DMS114 treated with DMSO at 0.1 percent for 48 hours (cell line): Measurements from ENCODE around the gene PHLDB3.

ENCODE experiments used
- DNase-seq: peaks from one replicate; lab custom pipeline; 2025; ENCODE audit not compliant: unreplicated experiment; lab: John Stamatoyannopoulos, UW

PHLDB3 gene

DNA sequence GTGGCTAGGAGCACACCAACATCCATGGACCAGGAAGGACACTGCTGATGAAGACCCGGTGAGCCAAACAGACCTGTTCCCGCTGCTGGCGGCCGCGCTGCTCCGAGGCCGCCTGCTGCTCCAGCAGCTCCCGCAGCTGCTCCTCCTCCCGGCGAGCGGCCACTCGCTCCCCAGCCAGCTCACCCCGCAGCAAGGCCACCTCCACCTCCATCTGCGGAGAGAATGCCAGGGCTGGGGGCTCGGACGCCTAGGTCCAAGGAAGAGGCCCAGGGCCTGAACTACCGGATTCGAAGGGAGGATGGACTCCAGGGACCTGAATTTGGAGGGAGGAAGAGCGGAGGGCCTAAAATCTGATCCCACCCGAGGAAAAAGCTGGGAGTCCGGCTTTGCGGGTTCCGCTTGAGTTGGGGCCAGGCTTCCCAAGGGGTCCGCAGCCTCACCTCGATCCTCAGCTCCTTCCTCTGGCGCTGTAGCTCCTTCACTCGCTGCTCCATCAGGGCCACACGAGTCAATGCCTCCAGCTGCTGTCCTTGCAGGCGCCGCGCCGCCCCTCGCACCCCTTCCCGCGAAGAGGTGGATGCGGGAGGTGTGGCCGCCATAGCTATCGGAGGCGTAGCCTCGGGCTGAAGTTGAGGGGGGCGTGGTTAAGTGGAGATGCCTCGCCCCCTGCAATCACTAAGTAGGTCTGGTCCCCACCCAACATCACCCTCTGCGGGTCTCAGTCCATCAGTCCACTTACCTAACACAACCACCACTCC lies 2.7 kb downstream of the PHLDB3 start:
- no peak for DNase-seq

DNA sequence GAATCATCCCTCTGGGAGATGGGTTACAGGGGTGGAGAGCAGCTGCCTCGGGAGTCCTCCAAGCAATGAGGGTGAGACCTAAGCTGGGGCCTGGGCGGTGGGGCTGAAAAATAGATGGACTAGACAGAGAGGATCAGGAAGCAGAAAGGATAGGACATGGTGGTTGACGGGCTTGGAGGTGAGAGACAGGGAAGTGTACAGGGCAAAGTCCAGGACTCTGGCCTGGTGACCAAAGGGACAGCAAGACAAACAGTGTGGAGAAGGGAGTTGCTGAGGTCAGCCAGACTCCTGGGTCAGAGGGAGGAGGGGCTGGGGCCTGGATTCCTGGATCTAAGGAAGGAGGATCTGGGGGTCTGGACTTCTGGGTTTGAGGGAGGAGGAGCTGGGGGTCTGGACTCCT lies 5.5 kb downstream of the PHLDB3 start:
- no peak for DNase-seq

DNA sequence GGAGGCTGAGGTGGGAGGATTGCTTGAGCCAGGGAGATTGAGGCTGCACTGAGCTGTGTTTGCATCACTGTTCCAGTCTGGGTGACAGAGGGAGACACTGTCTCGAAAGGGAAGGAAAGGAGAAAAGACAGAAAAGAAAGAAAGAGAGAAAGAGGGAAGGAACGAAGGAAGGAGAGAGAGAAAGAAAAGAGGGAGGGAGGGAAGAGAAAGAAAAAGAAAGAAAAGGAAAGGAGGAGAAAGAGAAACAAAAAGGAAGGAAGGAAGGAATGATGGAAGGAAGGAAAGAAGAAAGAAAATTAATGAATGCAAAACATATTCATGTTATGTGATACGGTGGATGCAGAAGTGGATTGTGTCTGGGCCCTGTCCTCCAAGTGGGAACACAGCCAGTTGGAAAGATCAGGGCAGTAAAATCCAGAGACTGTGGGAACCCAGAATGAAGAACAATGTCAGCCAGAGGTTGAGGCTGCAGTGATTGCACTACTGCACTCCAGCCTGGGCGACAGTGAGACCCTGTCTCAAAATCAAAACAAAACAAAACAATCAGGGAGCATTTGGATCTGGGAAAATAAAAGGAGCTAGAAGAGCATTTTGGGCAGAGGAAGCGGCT lies 6.2 kb downstream of the PHLDB3 start:
- DNase-seq: no peak

DNA sequence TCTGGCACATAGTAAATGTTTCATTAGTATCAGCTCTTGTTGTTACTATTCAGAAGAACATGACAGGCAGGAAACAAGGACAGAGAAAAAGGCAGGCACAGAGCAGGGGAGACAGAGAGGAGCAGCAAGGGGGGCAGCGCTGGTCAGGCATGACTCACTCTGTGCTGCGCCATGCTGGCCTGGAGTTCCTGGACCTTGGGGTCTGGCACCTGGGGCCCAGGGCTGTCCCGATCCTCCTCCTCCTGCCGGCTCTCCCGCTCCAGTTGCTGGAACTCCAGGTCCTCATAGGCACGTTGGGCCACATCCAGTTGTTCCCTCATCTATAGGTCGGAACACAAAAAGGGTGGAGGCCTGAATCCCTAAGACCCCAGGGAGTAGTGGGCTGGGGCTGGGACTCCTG lies 7.6 kb downstream of the PHLDB3 start:
- DNase-seq: no peak

DNA sequence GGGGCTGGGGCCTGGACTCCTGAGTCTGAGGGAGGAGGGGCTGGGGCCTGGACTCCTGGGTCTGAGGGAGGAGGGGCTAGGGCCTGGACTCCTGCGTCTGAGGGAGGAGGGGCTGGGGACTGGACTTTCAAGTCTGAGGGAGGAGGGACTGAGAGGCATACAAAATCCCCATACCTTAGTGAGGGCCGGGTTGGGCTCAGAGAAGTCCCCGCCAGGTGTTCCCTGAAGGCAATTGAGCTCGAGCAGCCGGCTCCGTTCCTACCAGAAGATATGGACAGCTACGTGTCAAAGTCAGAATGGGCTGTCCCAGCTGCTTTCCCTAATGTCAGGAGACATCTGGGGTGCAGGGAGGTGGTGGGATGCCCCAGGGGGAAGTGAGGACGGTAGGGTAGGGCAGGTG lies 9.5 kb downstream of the PHLDB3 start:
- DNase-seq: no peak

DNA sequence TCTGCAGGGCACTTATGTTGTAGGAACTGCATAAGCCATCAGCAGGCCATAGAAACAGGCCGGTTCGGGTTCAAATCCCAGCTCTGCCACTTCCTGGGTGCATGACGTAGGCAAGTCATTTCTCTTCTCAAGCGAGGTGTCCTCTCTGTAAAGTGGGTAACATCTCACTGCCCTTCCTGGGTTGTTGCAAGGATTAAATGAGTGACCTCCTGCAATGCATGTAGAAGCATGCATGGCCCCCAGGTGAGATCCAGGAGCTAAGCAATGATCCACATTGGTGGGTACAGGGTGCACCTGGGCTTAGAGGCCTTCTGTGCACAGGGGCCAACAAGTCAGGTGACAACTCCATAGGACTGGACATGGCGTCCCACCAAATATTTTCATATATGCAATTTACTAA lies 13.8 kb downstream of the PHLDB3 start:
- no peak for DNase-seq

DNA sequence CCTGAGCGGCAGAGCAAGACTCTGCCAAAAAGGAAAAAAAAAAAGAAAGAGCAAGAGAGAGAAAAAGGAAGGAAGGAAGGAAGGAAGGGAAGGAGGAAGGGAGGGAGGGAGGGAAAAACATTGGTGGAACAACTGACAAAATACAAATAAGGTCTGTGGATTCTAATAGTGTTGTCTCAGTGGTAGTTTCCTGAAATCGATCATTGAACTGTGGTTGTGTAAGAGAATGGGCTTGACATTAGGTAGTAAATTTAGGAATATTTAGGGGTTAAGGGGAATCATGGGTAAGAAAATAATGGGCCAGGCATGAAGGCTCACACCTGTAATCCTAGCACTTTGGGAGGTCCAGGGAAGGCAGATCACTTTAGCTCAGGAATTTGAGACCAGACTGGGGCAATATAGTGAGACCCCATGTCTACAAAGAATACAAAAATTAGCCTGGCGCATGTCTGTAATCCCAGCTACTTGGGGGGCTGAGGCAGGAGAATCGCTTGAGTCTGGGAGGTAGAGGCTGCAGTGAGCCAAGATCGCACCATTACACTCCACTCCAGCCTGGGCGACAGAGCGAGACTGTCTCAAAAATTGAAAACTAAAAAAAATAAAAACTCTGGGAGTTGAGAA lies 14.5 kb downstream of the PHLDB3 start:
- DNase-seq: no peak

DNA sequence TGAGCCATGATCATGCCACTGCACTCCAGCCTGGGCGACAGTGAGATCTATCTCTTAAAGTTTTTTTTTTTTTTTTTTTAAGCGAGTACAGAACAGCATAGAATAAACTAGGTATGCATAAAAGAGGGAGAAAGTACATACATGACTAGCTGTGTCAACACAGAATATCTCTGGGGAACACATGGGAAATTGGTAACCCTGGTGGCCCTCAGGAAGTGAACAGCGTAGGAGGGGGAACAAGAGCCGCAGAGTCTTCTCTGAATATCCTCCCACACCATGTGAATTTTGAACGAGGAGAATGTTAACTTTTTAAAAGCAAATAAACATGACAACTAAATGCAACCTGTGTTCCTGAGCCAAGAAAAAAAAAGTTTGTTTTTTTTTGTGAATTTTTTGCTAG lies 15.2 kb downstream of the PHLDB3 start:
- DNase-seq: no peak

DNA sequence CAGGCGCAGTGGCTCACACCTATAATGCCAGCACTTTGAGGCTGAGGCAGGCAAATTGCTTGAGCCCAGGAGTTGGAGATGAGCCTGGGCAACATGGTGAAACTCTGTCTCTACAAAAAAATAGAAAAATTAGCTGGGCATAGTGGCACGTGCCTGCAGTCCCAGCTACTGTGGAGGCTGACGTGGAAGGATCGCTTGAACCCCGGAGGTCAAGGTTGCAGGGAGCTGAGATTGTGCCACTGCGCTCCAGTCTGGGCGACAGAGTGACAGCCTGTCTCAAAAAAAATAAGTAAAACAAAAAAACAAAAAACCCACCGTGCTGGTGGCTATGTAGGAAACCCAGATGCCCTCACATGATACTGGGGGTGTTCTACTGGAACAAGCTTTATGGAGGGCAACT lies 16.4 kb downstream of the PHLDB3 start:
- no peak for DNase-seq

DNA sequence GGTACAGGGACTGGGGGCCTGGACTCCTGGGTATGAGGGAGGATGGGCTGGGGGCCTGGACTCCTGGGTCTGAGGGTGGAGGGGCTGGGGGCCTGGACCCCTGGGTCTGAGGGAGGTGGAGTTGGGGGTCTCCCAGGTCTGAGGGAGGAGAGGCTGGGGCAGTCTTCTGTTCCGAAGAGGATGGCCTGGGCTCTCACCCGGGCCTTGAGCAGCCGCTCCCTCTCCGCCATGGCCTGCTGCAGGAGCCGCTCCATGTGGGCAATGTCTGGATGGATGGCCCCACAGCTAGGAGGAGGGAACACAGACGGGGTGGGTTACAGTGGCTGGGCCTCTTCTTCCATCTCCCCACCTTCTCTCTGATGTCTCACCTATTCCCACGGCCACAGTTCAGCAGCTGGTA lies 18.1 kb downstream of the PHLDB3 start:
- no peak for DNase-seq

DNA sequence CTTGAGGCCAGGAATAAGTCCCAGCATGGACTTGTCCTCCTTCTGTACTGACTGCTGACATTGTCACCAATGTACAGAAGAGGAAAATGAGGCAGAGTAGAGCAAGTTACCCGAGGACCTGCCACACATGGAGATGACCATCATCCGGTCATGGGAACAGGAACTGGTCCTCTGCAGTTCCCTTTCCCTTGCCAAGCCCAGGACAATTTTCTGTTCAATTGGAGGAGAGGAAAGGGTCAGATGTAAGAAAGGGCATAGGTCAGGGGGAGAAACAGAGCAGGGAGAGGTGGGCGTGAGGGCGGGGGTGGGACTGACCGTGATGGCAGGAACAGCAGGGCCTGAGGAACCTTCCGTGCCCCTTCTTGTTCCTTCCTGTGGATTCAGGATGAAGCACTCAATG lies 18.6 kb downstream of the PHLDB3 start:
- DNase-seq: no peak

DNA sequence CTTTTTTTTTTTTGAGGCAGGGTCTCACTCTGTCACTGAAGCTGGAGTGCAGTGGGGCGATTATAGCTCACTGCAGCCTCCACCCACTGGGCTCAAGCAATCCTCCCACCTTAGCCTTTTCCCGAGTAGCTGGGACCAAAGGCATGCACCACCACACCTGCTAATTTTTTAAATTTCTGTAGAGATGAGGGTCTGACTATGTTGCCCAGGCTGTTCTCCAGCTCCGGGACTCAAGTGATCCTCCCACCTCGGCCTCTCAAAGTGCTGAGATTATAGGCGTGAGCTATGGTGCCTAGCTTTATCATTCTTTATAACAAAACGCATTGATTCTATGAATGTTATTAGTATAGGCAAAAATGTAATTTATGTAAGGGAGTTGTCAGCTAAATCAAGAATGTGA lies 21.3 kb downstream of the PHLDB3 start:
- no peak for DNase-seq

DNA sequence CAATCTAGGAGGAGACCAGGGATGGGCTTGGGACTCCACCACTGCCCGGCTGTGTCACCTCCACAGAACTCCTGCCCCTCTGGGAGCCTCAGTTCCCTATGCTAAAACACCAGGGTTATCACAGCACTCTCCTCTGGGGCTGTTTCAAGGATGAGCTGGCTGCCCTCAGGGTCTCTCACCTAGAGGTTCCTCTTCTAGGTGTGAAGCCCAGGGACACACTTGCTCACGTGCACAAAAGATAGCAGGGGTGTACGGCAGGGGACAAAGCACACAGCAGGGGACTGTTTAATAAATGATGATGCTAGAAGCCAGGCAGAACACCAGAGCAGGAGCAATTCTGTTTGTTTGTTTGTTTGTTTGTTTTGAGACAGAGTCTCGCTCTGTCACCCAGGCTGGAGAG lies 22.4 kb downstream of the PHLDB3 start:
- no peak for DNase-seq

DNA sequence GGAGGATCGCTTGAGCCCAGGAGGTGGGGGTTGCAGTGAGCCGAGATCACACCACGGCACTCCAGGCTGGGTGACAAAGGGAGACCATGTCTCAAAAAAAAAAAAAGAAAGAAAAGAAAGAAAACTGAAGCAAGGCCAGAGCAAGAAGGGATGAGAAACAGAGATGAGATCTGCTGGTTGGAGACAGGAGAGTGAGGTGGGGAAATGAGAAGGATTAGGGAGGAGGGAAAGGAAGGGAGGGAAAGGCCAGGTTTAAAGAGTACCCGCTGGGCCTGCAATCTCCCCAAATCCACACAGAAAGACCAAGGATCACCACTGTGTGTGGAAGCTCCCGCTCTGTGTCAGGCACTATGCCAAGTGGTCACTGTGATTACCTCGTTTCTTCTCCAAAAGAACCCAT lies 22.8 kb downstream of the PHLDB3 start:
- no peak for DNase-seq

DNA sequence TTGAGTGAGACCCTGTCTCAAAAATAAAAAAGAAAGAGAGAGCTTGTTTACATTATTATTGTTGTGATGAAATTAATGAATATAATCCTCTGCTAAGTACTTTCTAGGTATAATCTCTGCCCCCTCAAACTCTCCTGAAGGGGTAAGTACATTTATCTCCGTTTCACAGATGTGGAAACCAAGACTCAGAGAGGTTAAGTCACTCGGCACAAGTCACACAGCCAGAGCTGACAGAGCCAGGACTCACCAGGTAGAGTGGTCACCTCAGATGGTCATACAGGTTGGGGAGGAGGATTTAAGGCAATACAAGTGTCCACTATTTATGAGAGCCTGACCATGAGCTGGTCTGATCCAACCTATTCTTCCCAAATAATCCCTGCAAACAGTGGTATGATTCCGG lies 24.0 kb downstream of the PHLDB3 start:
- no peak for DNase-seq

DNA sequence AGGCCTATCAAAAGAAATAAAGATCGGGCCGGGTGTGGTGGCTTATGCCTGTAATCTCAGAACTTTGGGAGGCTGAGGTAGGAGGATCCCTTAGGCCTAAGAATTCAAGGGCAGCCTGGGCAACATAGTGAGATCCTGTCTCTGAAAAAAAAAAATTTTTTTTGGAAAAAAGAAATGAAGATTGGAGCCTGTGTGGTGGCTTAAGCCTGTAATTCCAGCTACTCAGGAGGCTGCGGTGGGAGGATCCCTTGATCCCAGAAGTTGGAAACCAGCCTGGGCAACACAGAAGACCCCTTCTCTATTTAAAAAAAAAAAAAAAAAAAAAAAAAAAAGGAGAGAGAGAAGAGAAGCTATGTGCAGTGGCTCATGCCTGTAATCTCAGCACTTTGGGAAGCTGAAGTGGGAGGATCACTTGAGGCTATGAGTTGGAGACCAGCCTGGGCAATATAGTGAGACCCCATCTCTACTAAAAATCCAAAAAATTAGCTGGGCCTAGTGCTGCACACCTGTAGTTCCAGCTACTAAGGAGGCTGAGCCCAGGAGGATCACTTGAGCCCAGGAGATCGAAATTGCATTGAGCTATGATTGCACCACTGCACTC lies 24.5 kb downstream of the PHLDB3 start:
- no peak for DNase-seq

DNA sequence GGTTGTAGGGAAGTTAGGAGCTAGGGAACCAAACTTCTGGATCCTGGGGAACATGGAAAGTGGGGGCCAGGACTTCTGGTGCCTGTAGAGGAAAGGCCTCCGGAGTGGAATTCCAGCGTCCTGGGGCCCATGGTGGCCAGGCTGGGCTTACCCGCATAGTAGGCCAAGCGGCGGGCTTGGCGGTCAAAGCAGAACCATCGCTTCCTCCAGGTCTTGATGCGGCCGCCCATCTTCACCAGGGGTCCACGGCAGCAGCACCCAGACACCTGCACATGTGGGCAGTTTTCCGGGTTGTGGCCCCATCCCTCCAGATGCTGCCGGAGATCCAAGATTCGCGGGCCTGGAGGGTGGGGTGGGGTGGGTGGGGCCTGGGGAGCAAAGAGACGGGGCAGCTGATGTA lies 25.3 kb downstream of the PHLDB3 start:
- no peak for DNase-seq

DNA sequence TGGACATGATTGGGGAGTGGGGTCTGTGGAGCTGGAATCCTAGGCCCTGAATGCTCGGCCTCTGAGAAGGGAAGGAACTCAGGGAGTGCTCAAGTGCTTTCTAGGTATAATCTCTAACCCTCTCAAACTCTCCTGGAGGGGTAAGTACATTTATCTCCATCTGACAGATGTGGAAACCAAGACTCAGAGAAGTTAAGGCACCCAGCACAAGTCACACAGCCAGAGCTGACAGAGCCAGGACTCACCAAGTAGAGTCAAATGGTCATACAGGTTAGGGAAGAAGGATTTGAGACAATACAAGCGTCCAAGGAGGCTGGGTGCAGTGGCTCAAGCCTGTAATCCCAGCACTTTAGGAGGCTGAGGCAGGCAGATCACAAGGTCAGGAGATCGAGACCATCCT lies 26.2 kb downstream of the PHLDB3 start:
- DNase-seq: no peak

DNA sequence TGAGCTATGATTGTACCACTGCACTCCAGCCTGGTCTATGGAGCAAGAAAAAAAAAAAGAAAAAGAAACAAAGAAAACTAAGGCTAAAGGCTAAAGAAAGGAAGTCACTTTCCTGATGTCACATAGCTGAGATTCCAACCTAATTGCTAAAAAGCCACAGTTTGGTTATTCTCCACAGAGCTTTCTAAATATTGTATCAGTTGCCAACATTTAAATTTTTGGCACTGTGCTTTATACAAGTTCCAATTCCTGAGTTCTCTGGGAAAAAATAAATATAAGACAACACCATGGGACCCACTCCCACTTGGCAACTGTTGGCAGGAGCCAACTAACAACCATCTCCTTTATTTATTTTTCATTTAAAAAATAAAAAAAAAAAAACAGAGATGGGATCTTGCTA lies 27.9 kb downstream of the PHLDB3 start:
- no peak for DNase-seq

DNA sequence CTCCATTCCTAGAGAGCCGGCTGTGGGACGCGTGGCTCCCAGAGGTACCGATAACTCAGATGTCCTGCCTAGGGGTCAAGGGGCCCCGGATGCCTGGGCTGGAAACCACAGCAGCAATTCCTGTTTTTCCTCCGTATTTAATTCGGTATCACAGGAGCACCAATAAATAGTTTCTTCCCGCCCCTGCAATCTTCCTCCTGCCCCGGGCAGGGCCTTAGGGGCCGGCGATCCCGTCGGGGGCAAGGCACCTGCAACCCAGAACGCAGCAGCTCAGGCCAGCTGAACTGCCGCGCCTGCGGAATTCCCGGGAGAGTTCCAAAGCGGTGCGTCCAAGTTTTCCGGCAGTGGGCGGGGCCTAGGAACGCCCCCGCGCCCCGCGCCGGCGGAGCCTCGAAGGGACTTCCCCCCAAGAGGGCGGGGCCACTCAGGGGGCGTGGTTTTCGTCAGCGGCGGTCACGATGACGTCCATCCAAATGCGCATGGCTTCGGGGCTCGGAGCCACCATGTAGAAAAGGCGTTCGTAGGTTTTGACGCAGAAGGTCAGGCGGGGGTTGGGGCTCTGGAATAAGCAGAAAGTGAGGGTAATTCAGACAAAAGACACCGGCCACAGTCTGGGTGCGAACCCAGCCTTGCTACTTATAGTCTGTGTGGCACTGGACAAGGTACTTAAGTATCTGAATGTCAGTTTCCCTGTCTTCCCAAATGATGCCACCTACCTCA lies 29.4 kb downstream of the PHLDB3 start:
- DNase-seq: peak; percentile 61

DNA sequence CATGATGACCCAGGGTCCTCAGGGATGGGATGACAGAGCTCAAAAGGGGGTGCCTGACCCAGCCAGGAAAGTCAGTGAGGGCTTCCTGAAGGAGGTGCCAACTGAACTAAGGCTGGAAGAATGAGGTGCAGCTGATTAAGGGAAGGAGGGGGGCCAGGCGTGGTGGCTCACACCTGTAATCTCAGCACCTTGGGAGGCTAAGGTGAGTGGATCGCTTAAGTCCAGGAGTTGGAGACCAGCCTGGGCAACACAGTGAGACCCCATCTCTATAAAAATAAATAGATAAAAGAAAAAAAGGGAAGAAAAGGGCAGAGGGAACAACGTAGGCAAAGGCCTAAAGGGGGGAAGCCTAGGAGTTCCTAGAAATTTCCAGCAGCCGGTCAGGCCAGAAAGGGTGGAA lies 30.1 kb downstream of the PHLDB3 start:
- DNase-seq: no peak

DNA sequence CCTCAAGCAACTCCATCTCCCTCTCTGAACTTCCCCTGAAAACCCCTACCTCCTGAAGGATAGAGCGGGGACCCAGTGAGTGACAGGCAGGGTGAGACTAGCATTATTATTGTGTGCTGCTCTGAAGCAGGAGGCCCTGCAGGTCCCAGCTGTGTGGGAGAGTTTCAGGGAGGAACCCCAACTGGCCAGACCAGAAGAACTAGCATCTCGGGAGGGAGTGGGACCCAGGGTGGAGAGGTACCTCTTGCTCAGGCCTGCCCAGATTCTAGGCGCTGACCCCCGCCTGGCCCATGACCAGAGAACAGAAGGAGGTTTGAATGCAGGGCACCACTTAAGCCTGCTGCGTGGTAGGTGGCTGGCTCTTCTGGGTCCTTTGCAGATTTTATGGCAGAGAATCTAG lies 33.5 kb downstream of the PHLDB3 start:
- DNase-seq: no peak
